A549 treated with CpdA at 1 μM for 4 hours (cell line): ENCODE measurements around the gene CBLL2. TPM values are rescaled to one million over a fixed set of nuclear protein-coding genes. Genes with fewer than 3 reads are reported as not detected.

Experiments used
- total RNA-seq: library from RNA; stranded (reverse); fragments of 200-300 nt; extraction: Qiagen RNA extraction; gene quantifications from 5 replicates; pipeline ENCODE4 v1.2.3, GENCODE V29; 2022; ENCODE audit warnings: low read depth

The CBLL2 gene, protein sequence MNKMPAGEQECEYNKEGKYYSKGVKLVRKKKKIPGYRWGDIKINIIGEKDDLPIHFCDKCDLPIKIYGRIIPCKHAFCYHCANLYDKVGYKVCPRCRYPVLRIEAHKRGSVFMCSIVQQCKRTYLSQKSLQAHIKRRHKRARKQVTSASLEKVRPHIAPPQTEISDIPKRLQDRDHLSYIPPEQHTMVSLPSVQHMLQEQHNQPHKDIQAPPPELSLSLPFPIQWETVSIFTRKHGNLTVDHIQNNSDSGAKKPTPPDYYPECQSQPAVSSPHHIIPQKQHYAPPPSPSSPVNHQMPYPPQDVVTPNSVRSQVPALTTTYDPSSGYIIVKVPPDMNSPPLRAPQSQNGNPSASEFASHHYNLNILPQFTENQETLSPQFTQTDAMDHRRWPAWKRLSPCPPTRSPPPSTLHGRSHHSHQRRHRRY
- not detected in 5 replicates for total RNA-seq

DNA sequence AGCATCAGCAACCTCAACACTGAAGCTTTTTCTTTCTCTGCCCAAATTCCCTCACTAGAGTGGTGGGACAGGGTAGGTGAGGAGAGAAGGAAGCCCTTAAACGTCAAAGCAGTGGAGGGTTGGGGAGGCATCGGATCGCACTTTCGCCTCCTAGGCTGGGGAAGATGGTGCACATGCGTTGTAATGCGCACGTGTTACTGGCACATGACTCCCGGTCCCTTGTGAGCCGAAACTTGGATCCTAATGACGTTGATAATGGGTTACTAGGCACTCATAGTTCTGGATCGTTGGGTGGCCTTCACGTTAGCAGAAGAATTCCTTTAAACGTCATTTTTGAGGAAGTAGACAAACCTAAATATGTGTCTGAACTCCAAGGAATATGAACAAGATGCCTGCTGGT is at the start of gene CBLL2:
Gene CBLL2 (plus strand): TSS at position 301 of the 400 bp plus-strand sequence. CDS start 79 bp downstream, at position 380.

Other genes starting within 250 kb of the CBLL2 start
- 0.27 to 0.44 TPM (median 0.36 TPM) in 5 replicates for gene PHEX, start 240.6 kb upstream of the CBLL2 start, total RNA-seq